IgD-negative memory B cell (primary cell): ENCODE results near the gene UNC93A. TPM values are rescaled to one million over a fixed set of nuclear protein-coding genes. Genes with fewer than 3 reads are reported as not detected.

Source experiments
- H3K27ac Mint-ChIP-seq, 3 donors: one replicate each; pipeline ENCODE4 v1.8.0; 2020 to 2022; ENCODE audit warnings: mild to moderate bottlenecking in 3 of 3, mixed read lengths in 3 of 3, moderate library complexity in 1 of 3
- H3K27me3 Mint-ChIP-seq: one replicate; pipeline ENCODE4 v1.8.0; 2021; ENCODE audit warnings: mixed read lengths
- H3K36me3 Mint-ChIP-seq: one replicate; pipeline ENCODE4 v1.8.0; 2020; ENCODE audit warnings: mild to moderate bottlenecking, mixed read lengths
- H3K4me1 Mint-ChIP-seq, 3 donors: one replicate each; pipeline ENCODE4 v1.8.0; 2020 to 2022; ENCODE audit warnings: mixed read lengths in 3 of 3, mild to moderate bottlenecking in 1 of 3
- H3K4me3 Mint-ChIP-seq, 4 donors: one replicate each; pipeline ENCODE4 v1.8.0; 2020 to 2022; ENCODE audit warnings: mild to moderate bottlenecking in 4 of 4, mixed read lengths in 4 of 4, moderate library complexity in 3 of 4
- H3K9me3 Mint-ChIP-seq, 3 donors: one replicate each; pipeline ENCODE4 v1.8.0; 2020 to 2021; ENCODE audit warnings: mixed read lengths in 3 of 3, mild to moderate bottlenecking in 1 of 3
- polyA plus RNA-seq: library from polyadenylated mRNA; unstranded; fragments of 300-500 nt; fragmentation: Illumina TruSeq; gene quantifications from one replicate; pipeline ENCODE4 v1.2.3, GENCODE V29; 2021

The UNC93A gene
- polyA plus RNA-seq, 1 donor from 2014 or later: not detected

DNA sequence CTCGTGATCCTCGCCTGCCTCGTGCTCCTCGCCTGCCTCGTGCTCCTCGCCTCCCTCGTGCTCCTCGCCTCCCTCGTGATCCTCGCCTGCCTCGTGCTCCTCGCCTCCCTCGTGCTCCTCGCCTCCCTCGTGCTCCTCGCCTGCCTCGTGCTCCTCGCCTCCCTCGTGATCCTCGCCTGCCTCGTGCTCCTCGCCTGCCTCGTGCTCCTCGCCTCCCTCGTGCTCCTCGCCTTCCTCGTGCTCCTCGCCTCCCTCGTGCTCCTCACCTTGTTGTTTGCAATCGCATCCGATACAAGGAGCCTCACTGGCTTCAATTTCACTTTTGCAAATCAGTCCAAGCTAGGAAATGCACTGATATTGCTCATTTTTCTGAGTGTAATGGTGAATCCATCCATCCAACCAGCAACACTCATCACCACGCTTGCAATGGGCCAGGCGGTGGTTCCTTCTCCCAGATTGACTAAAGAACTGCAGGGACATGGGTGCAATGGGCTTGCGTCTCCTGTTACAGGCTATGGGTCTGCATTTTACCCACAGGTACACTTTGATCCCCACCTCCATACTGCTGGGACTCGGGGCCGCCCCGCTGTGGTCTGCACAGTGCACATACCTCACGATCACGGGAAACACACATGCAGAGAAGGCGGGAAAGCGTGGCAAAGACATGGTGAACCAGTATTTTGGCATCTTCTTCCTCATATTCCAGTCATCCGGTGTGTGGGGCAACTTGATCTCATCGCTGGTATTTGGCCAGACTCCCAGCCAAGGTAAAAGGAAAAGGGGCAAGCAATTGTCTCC is 4.6 kb downstream of the UNC93A start:
- H3K27me3 Mint-ChIP-seq: peaks cover 11% of the 10 kb centered on the region
- H3K36me3 Mint-ChIP-seq: no peaks in the 10 kb centered on the region
- H3K4me1 Mint-ChIP-seq: peaks cover 0 to 9% (median 7%) of the 10 kb centered on the region in 3 donors
- H3K4me3 Mint-ChIP-seq: no peak overlapping the region
- H3K27ac Mint-ChIP-seq: no peak overlapping the region
- peaks cover 0 to 6% (median 0%) of the 10 kb centered on the region in 3 donors for H3K9me3 Mint-ChIP-seq

GRCh38 chr6:167296293-167296690 is 5.2 kb downstream of the UNC93A start:
- Mint-ChIP-seq H3K36me3 (no peaks in the 10 kb centered on the region), H3K9me3 (peaks cover 0 to 6% (median 0%) of the 10 kb centered on the region in 3 donors), H3K27ac (no peak overlapping the region), H3K4me1 (peaks cover 0 to 9% (median 7%) of the 10 kb centered on the region in 3 donors), H3K27me3 (peaks cover 11% of the 10 kb centered on the region), H3K4me3 (no peak overlapping the region)

DNA sequence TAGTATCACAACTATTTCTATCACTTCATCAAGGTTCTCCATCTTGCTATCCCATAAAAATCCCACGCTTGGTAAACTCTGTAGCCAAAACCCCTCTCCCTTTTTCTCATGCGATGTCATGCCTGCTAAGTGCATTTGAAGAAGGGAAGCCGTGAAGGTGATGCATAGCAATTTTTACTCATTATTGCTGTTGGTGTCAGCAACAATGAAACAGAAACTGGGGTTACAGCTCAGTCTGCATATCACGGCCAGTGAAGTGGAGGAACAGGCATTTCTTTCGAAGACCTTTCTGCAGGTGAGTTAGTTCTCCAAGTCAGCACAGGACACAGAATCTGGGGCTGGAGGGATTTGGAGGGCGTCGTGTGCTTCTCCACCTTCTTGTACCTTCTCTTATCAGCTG is 5.8 kb downstream of the UNC93A start:
- peaks cover 11% of the 10 kb centered on the region for H3K27me3 Mint-ChIP-seq
- H3K27ac Mint-ChIP-seq: no peak overlapping the region
- no peak overlapping the region for H3K4me3 Mint-ChIP-seq
- peaks cover 0 to 9% (median 7%) of the 10 kb centered on the region in 3 donors for H3K4me1 Mint-ChIP-seq
- H3K9me3 Mint-ChIP-seq: peaks cover 0 to 6% (median 0%) of the 10 kb centered on the region in 3 donors
- H3K36me3 Mint-ChIP-seq: no peaks in the 10 kb centered on the region

DNA sequence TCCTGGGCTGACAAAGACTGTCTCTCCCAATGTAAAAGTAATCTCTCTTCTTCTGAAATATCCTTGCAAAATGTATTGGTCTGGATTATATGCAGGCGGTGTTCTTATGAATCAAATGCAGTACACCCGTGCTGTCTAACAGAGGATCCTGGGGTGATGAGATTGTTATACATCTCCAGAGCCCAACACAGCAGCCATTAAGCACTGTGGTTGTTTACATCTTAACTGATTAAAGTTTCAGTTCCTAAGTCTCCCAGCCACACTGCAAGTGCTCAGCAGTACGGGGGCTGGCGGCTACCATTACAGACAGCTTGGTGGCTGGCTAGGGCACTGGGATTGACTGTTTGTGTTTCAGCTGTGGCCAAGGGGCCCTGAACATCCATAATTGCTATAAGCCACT is 7.0 kb downstream of the UNC93A start:
- Mint-ChIP-seq H3K27ac (no peak overlapping the region), H3K27me3 (peaks cover 11% of the 10 kb centered on the region), H3K9me3 (peaks cover 0 to 6% (median 0%) of the 10 kb centered on the region in 3 donors), H3K4me3 (peak overlapping the region in 2 of 4 donors; percentile 58 to 72), H3K36me3 (no peaks in the 10 kb centered on the region), H3K4me1 (peaks cover 0 to 9% (median 7%) of the 10 kb centered on the region in 3 donors)

GRCh38 chr6:167299641-167300308 is 8.7 kb downstream of the UNC93A start:
- Mint-ChIP-seq H3K36me3 (no peaks in the 10 kb centered on the region), H3K4me3 (no peak overlapping the region), H3K27me3 (peaks cover 11% of the 10 kb centered on the region), H3K4me1 (peaks cover 0 to 9% (median 7%) of the 10 kb centered on the region in 3 donors), H3K27ac (no peak overlapping the region), H3K9me3 (peaks cover 0 to 6% (median 0%) of the 10 kb centered on the region in 3 donors)

DNA sequence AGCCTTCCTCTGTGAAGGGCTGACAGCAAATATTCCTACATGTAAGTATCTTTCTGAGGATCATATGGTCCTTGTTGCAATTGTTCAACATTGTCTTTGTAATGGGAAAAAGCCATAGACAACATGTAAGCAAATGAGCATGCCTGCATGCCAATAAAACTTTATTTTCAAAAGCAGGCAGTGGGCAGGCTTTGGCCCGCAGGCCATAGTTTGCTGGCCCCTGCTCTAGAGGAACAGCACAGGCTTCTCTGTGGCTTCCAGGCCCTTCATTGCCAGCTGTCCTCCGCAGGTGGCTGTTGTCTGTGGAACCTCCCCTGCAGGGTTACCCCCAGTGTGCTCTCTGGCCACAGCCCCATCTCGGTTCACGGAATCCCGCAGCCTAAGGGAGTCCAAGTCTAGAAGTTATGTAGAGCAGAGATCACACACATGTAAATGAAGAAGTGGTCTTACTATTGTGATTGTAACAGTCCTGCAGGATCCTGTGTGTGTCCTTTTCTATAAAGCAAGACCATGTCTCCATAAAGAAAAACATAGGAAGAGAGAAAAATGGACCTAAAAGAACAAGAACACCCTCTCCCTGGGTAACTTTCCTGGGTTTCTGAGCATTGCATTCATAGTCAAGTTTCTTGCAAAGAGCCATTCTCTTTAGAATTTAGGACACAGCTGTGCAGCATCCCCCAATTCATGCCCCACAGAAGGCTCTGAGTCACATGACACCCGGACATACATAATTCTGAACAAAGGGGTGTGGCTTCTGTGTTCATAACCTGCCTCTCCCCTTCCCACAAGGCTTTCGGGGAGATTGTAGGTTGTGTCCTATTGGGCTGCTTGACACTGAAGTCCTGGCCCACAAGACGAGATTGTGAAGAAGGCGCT is 10.0 kb downstream of the UNC93A start:
- Mint-ChIP-seq H3K27ac (no peak overlapping the region), H3K4me3 (no peak overlapping the region), H3K9me3 (peaks cover 0 to 6% (median 0%) of the 10 kb centered on the region in 3 donors), H3K4me1 (peaks cover 0 to 9% (median 7%) of the 10 kb centered on the region in 3 donors), H3K36me3 (no peaks in the 10 kb centered on the region), H3K27me3 (peaks cover 15% of the 10 kb centered on the region)

DNA sequence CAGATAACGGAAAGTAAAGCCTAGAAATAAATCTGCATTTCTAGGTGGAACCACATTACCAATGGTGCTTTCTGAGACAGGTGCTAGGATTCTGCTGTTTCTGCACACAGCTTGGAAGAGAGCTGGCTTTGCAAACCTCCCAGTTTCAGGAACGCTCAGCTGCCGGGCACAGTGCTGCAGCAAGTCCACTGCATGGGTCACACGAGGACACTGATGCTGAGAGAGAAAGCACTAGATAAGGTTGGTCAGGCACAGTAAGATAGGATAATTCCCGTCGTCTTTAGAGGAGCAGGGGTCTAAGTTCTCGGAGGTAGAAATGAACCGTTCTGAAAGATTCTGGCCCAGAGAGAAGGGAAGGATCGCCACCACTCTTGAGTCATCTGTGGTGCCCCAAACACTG is 11.0 kb downstream of the UNC93A start:
- peaks cover 17% of the 10 kb centered on the region for H3K27me3 Mint-ChIP-seq
- peaks cover 0 to 9% (median 7%) of the 10 kb centered on the region in 3 donors for H3K4me1 Mint-ChIP-seq
- no peak overlapping the region for H3K4me3 Mint-ChIP-seq
- H3K36me3 Mint-ChIP-seq: no peaks in the 10 kb centered on the region
- H3K27ac Mint-ChIP-seq: no peak overlapping the region
- H3K9me3 Mint-ChIP-seq: peaks cover 0 to 4% (median 0%) of the 10 kb centered on the region in 3 donors

- H3K27me3 Mint-ChIP-seq: peaks cover 14% of the 10 kb centered on the region
- H3K4me3 Mint-ChIP-seq: no peak overlapping the region
- no peak overlapping the region for H3K27ac Mint-ChIP-seq
- no peaks in the 10 kb centered on the region for H3K36me3 Mint-ChIP-seq
- H3K4me1 Mint-ChIP-seq: peaks cover 0 to 7% (median 6%) of the 10 kb centered on the region in 3 donors
- H3K9me3 Mint-ChIP-seq: peaks cover 3 to 4% (median 4%) of the 10 kb centered on the region in 3 donors
Measured at GRCh38 chr6:167302796-167303195, 11.7 kb downstream of the UNC93A start.

- Mint-ChIP-seq H3K27me3 (peaks cover 11% of the 10 kb centered on the region), H3K9me3 (peaks cover 3 to 4% (median 3%) of the 10 kb centered on the region in 3 donors), H3K4me1 (peaks cover 0 to under 1% (median 0%) of the 10 kb centered on the region in 3 donors), H3K4me3 (no peak overlapping the region), H3K27ac (no peak overlapping the region), H3K36me3 (no peaks in the 10 kb centered on the region)
Measured at GRCh38 chr6:167303675-167304625, 12.8 kb downstream of the UNC93A start.

DNA sequence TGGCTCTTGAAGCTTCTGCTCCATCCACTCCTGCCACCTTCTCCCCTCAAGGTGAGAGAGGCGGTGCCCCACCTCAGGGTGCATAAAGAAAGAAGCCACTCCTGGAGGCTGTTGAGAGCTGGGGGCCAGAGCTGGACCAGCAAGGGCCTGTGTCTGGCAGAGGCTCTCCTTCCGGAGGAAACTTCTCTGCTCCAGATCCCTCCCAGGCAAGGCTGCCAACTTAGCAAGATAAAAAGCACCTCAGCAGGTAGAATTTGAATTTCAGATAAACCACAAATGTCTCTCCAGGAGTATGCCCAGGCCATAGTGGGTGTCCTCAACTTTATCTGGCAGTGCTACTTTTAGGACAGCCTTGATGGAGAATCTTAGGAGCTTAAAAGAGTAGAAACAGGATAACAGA is 13.8 kb downstream of the UNC93A start:
- no peak overlapping the region for H3K4me3 Mint-ChIP-seq
- H3K27me3 Mint-ChIP-seq: peaks cover 11% of the 10 kb centered on the region
- no peaks in the 10 kb centered on the region for H3K36me3 Mint-ChIP-seq
- H3K9me3 Mint-ChIP-seq: peaks cover 3 to 4% (median 3%) of the 10 kb centered on the region in 3 donors
- peaks cover 0 to 3% (median 0%) of the 10 kb centered on the region in 3 donors for H3K4me1 Mint-ChIP-seq
- no peak overlapping the region for H3K27ac Mint-ChIP-seq

DNA sequence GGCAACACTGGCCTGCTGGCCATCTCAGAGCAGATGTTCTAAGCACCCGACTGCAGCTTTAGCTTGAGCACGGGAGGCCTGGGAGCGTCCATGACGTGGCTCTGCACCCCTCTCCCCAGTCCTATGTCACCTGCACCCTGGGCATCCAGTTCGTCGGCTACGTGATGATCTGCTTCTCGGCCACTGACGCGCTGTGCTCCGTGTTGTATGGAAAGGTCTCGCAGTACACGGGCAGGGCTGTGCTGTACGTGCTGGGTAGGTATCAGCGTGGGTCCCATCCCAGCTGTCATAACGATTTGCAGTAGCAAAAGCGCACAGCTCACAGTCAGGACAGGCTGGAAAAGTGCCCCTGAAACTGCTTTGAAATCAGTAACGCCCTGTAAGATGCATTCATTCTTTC is 14.7 kb downstream of the UNC93A start:
- Mint-ChIP-seq H3K4me1 (peaks cover 0 to 3% (median 0%) of the 10 kb centered on the region in 3 donors), H3K36me3 (no peaks in the 10 kb centered on the region), H3K27ac (peak overlapping the region in 1 of 3 donors; percentile 46), H3K4me3 (no peak overlapping the region), H3K9me3 (peaks cover 3 to 4% (median 3%) of the 10 kb centered on the region in 3 donors), H3K27me3 (peaks cover 9% of the 10 kb centered on the region)

- Mint-ChIP-seq H3K4me3 (no peak overlapping the region), H3K4me1 (peaks cover 0 to 3% (median 0%) of the 10 kb centered on the region in 3 donors), H3K27me3 (peaks cover 9% of the 10 kb centered on the region), H3K27ac (no peak overlapping the region), H3K9me3 (peaks cover 3 to 4% (median 3%) of the 10 kb centered on the region in 3 donors), H3K36me3 (no peaks in the 10 kb centered on the region)
Measured at GRCh38 chr6:167306401-167306998, 15.4 kb downstream of the UNC93A start.

DNA sequence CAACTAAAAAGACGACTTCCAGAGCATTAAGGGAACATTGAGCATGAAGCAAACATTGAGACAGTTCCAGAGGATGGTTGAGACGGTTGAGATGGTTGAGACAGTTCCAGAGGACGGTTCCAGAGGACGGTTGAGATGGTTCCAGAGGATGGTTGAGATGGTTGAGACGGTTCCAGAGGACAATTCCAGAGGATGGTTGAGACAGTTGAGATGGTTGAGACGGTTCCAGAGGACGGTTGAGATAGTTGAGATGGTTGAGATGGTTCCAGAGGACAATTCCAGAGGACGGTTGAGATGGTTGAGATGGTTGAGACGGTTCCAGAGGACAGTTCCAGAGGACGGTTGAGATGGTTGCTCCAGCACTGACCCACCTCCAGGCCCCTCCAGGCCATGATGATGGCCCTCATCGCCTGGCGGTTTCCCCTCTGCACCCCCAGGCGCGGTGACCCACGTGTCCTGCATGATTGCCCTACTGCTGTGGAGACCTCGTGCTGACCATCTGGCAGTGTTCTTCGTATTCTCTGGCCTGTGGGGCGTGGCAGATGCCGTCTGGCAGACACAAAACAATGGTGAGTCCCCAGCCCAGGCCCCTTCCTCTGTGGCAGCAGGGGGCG is 16.3 kb downstream of the UNC93A start:
- Mint-ChIP-seq H3K36me3 (no peaks in the 10 kb centered on the region), H3K27ac (no peak overlapping the region), H3K4me3 (no peak overlapping the region), H3K27me3 (peaks cover 9% of the 10 kb centered on the region), H3K4me1 (peaks cover 0 to 3% (median 0%) of the 10 kb centered on the region in 3 donors), H3K9me3 (peaks cover 3 to 4% (median 3%) of the 10 kb centered on the region in 3 donors)
